GM18498 (cell line): Measurements from ENCODE around the gene MAPT.

Source experiments
- ATAC-seq: cut with Tn5 transposase; IDR thresholded peaks from one replicate; pipeline ENCODE4 v1.9.1; 2021; ENCODE audit warnings: mild to moderate bottlenecking, moderate library complexity; ENCODE audit not compliant: unreplicated experiment

MAPT gene

DNA sequence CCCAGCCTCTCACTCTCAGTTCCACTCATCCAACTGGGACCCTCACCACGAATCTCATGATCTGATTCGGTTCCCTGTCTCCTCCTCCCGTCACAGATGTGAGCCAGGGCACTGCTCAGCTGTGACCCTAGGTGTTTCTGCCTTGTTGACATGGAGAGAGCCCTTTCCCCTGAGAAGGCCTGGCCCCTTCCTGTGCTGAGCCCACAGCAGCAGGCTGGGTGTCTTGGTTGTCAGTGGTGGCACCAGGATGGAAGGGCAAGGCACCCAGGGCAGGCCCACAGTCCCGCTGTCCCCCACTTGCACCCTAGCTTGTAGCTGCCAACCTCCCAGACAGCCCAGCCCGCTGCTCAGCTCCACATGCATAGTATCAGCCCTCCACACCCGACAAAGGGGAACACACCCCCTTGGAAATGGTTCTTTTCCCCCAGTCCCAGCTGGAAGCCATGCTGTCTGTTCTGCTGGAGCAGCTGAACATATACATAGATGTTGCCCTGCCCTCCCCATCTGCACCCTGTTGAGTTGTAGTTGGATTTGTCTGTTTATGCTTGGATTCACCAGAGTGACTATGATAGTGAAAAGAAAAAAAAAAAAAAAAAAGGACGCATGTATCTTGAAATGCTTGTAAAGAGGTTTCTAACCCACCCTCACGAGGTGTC, 131.3 kb downstream of the MAPT start:
- no peak for ATAC-seq

GRCh38 chr17:46026166-46027047, 132.1 kb downstream of the MAPT start:
- no peak for ATAC-seq

DNA sequence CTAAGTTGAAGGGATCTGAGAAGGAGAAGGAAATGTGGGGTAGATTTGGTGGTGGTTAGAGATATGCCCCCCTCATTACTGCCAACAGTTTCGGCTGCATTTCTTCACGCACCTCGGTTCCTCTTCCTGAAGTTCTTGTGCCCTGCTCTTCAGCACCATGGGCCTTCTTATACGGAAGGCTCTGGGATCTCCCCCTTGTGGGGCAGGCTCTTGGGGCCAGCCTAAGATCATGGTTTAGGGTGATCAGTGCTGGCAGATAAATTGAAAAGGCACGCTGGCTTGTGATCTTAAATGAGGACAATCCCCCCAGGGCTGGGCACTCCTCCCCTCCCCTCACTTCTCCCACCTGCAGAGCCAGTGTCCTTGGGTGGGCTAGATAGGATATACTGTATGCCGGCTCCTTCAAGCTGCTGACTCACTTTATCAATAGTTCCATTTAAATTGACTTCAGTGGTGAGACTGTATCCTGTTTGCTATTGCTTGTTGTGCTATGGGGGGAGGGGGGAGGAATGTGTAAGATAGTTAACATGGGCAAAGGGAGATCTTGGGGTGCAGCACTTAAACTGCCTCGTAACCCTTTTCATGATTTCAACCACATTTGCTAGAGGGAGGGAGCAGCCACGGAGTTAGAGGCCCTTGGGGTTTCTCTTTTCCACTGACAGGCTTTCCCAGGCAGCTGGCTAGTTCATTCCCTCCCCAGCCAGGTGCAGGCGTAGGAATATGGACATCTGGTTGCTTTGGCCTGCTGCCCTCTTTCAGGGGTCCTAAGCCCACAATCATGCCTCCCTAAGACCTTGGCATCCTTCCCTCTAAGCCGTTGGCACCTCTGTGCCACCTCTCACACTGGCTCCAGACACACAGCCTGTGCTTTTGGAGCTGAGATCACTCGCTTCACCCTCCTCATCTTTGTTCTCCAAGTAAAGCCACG, 133.0 kb downstream of the MAPT start:
- ATAC-seq = no peak

- ATAC-seq = no peak
Measured at GRCh38 chr17:46027976-46028325, 133.6 kb downstream of the MAPT start.

- ATAC-seq = no peak
Measured at GRCh38 chr17:46028374-46028773, 134.0 kb downstream of the MAPT start.

- no peak for ATAC-seq
Measured at GRCh38 chr17:46028981-46029565, 134.7 kb downstream of the MAPT start.

DNA sequence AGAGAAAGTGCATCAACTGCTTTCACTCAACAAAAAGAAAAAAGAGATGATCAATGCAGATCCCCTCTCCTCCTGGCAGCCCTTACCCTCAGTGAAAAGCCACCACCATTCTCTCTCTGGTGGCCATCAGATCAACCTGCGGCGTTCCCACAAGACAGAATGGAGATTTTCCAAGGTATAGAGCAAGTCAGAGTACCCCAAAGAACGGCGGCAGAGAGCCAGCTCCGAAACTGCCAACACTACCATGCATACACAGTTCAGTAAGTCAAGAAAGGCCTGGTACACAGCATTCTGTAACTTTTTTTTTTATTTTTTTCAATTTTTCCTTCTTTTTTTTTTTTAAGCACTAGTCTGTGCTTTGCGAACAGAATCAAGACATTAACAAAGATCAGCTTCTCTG, 135.3 kb downstream of the MAPT start:
- ATAC-seq = no peak

DNA sequence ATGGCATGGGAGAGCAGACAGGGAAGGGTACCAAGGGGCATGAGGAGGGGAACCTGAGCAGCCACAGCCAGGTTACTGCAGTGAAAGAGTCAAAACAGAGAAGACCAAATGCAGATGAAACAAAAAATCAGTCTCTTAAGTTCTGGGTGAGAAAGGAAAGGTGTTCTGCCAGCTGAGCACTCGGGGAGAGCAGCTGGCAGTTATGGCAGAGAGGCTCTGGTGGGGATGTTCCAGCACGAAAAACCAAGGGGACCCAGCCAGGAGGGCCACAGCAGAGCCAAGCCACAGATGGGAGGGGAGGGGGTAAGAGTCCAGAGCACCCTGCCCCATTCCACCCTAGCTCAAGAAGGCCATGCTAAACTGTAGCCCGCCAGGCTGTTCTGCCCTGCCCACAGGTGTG, 136.4 kb downstream of the MAPT start:
- ATAC-seq = no peak

DNA sequence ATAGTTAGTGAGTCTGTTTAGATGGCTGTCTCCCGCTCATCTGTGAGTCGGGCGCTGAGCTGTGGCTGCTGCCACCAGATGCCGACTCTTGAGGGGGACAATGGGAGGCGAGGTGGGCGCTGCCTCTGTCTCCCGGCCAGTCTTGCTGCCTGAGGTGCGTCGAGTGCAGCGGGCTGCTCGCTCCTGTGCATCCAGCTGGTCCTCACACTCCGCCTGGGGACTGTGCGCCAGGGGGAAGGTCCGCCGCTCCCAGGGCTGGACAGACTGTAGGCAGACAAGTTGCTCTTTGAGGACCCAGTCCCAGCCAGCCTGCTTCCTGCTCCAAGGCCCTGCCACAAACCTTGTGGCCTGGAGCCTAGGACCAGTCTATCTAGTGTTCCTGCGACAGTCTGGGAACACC, 137.1 kb downstream of the MAPT start:
- no peak for ATAC-seq

DNA sequence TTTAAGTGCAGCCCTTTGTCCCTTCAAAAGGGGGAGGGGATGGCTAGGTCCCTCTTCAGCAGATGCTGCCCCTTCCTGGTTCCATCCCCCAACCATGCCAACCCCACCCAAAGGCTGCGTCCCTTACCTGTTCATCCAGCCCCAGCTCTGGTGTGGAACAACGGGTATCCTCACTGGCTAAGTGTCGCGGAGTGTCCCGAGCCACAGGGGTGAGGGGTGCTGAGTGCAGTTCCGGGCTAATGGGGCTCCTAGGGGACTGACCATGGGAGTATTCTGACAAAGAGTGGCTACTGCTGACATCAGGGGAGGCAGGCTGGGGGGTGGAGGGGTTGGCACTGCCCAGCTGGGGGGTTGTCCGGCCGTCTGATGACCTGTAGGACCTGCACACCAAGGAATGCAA, 137.6 kb downstream of the MAPT start:
- no peak for ATAC-seq

DNA sequence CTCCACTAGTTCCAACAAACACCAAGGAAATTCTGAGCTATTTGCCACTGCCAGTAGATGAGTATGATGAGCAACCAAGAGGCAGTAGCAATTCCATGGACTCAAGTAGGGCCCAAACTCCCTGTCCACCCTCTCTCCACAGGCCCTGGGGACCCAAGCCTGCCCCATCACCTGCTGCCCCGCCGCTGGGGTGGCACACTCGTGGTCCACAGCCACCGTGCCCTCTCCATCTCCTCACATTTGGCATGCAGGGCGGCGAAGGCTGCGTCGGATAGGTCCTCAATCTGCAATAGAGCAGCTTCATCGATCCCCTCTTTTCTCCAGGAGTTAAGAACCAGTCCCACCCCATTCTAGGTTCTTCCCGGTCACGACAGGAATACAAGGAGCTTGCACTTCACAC, 138.6 kb downstream of the MAPT start:
- ATAC-seq = no peak

DNA sequence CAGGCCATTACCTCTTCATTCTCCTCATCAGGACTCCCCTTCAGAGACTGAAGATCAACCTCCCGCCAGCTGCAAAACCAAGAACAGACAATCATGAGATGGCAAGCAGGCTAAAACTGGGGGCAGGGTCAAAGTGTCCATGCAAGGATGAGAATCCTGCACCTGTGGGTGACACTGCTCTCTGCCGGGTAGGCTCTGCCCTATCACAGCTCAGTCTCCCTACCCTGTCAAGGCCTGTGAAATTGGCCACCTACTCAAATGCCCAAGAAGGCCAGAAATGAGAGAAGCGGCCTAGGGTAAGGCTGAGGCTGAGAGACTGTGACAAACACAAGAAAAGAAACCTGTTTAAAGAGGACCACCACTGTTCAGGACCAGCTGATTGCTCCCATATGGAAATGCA, 139.0 kb downstream of the MAPT start:
- no peak for ATAC-seq

DNA sequence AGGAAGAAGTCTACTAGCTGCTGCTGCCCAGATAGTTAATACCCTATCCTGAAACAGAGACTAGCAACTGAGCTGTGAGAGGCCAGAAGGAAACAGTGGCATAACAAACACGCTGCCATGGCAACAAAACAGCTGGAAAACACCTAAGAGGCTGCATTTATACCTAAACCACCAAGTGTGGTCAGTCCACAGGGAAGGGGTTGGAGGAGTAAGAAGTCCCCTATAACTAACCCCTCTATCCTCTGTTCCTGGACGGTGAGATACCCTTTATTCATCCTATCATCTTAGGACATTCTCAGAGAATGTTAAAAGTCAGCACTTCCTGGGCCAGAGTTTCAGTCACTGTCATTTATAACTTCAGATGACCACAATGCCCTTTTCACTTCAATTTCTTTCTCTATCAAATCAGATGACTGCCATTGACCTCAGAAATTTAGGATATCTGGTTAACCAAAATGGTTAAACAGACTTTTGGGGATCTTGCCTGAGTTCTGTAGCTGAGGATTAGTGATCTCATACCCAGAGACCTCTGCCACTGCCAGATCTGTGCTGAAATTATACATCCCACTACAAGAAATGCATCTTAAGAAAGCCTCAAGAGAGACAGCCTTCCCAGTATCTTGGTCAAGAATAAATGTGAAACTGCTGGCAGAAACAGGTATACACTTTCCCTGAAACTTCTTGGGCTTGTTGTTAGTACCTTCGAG, 140.9 kb downstream of the MAPT start:
- ATAC-seq = peak; percentile 58

GRCh38 chr17:46036491-46036890, 142.1 kb downstream of the MAPT start:
- no peak for ATAC-seq

DNA sequence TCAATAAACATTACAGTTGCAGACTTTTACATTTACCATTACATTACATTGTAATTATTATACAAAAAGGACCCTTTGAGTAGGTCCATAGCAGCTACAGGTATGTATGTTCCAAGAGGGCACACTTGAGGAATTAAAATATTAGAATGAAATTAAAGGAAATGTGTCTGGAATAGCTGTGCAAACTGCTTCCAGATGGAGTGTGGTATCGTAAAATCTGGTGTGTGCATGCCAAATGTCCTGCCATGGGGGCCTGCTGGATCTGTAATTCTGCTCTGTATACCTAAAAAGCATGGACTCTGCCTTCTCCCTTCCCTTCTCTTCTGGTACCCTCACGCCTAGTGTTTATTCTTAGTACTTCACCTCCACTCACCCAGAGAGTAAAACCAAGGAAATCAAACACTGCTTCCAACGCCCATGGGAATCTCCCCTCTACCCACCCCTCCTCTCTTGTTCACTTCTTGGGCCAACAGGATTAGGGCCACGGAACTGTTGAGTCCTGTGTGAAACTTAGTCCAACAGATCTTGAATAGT, 143.4 kb downstream of the MAPT start:
- ATAC-seq = no peak

GRCh38 chr17:46038414-46038813, 144.1 kb downstream of the MAPT start:
- ATAC-seq = no peak

DNA sequence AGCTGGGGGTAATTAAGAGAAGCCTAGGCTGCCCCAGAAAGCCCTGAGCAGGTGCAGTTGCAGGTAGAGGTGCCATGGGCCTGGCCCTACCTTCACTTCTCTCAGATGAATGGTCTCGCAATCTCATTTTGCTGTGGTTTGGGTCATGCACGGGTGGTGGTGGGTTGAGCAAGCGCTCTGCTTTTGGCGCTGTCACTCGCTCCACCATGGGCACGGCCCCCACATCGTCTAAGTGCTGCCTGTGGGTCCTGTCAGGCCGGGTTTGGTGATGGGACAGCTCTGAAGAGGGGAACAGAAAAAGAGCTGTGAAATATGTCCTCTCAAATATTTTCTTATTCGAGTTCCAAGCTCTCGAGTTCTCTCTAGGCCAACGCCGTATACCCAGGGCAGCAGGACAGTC, 144.6 kb downstream of the MAPT start:
- no peak for ATAC-seq

GRCh38 chr17:46039592-46040186, 145.3 kb downstream of the MAPT start:
- no peak for ATAC-seq

DNA sequence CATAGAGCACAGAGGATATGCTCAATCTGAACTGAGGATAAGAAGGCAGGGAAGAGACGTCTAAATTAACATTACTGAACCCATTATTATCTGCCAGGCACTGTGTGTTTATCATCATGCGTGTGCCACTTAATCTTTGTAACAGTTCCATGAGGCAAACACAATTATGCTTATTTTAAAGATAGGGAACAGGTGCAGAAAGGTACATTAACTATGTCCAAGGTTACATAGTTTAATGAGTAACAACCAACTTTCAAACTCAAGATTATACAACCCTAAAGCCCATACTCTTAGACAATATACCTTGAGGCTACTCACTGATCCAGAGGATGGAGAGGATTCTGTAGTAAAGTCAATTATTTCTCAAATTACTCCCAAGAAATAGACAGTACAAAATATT, 147.9 kb downstream of the MAPT start:
- no peak for ATAC-seq

- ATAC-seq = no peak
Measured at GRCh38 chr17:46042925-46043324, 148.6 kb downstream of the MAPT start.
